CD14-positive monocyte (primary cell): ENCODE measurements around the gene SNAPC2. TPM values are rescaled to one million over a fixed set of nuclear protein-coding genes. Genes with fewer than 3 reads are reported as not detected.

ENCODE experiments used
- polyA plus RNA-seq, 3 donors: library from polyadenylated mRNA; depleted of rRNA in 1 of 3; unstranded in 2 of 3; stranded (reverse) in 1 of 3; fragments of 300-500 nt in 2 of 3; fragments of >200 nt in 1 of 3; fragmentation: Illumina TruSeq in 2 of 3; gene quantifications; 1 replicate in 2 of 3; 2 replicates in 1 of 3; pipeline ENCODE4 v1.2.3, GENCODE V29; 2012 to 2021

The SNAPC2 gene
- polyA plus RNA-seq, 3 donors, result 15.7 to 27.5 (median 18.3) TPM

Other genes starting within 250 kb of the SNAPC2 start
- 100 to 1,000 TPM in 2 of 3 donors, 10 to 100 TPM in 1; 79.4 to 122 (median 104) TPM for gene MCEMP1, start 243.2 kb upstream of the SNAPC2 start, polyA plus RNA-seq
- gene TRAPPC5, start 239.5 kb upstream of the SNAPC2 start, polyA plus RNA-seq, result 100 to 1,000 TPM; 126 to 449 (median 414) TPM
- 1 to 10 TPM; 1.1 to 4.1 (median 2.1) TPM for gene FCER2, start 218.2 kb upstream of the SNAPC2 start, polyA plus RNA-seq
- 1 to 10 TPM; 4.7 to 7.9 (median 7.1) TPM for gene CLEC4G, start 188.2 kb upstream of the SNAPC2 start, polyA plus RNA-seq
- 1 to 10 TPM; 1.1 to 2.1 (median 1.8) TPM for gene CD209, start 172.8 kb upstream of the SNAPC2 start, polyA plus RNA-seq
- not detected for gene CLEC4M, start 157.1 kb upstream of the SNAPC2 start, polyA plus RNA-seq
- gene EVI5L, start 90.1 kb upstream of the SNAPC2 start, polyA plus RNA-seq, result 1 to 10 TPM in 2 of 3 donors, under 1 TPM in 1; 0.76 to 5.7 (median 1.3) TPM
- gene PRR36, start 45.9 kb upstream of the SNAPC2 start, polyA plus RNA-seq, result not detected
- gene LRRC8E, start 31.8 kb upstream of the SNAPC2 start, polyA plus RNA-seq, result not detected
- 10 to 100 TPM in 1 of 3 donors, 1 to 10 TPM in 1, under 1 TPM in 1; 0.92 to 39.5 (median 1.5) TPM for gene MAP2K7, start 16.5 kb upstream of the SNAPC2 start, polyA plus RNA-seq
- not detected for gene TGFBR3L, start 5.5 kb upstream of the SNAPC2 start, polyA plus RNA-seq
- not detected for gene CTXN1, start 5.8 kb downstream of the SNAPC2 start, polyA plus RNA-seq
- 10 to 100 TPM in 2 of 3 donors, 1 to 10 TPM in 1; 9.5 to 33.2 (median 10.4) TPM for gene TIMM44, start 23.3 kb downstream of the SNAPC2 start, polyA plus RNA-seq
- 10 to 100 TPM; 25.1 to 31.1 (median 30.7) TPM for gene ELAVL1, start 85.3 kb downstream of the SNAPC2 start, polyA plus RNA-seq
- gene CCL25, start 132.4 kb downstream of the SNAPC2 start, polyA plus RNA-seq, result not detected
- gene FBN3, start 229.3 kb downstream of the SNAPC2 start, polyA plus RNA-seq, result not detected